OCI-M2 (cell line): Measurements from ENCODE around the gene CX3CL1.

Experiments
- DNase-seq: peaks from one replicate; lab custom pipeline; 2025; ENCODE audit not compliant: unreplicated experiment; lab: John Stamatoyannopoulos, UW

Gene CX3CL1

DNA sequence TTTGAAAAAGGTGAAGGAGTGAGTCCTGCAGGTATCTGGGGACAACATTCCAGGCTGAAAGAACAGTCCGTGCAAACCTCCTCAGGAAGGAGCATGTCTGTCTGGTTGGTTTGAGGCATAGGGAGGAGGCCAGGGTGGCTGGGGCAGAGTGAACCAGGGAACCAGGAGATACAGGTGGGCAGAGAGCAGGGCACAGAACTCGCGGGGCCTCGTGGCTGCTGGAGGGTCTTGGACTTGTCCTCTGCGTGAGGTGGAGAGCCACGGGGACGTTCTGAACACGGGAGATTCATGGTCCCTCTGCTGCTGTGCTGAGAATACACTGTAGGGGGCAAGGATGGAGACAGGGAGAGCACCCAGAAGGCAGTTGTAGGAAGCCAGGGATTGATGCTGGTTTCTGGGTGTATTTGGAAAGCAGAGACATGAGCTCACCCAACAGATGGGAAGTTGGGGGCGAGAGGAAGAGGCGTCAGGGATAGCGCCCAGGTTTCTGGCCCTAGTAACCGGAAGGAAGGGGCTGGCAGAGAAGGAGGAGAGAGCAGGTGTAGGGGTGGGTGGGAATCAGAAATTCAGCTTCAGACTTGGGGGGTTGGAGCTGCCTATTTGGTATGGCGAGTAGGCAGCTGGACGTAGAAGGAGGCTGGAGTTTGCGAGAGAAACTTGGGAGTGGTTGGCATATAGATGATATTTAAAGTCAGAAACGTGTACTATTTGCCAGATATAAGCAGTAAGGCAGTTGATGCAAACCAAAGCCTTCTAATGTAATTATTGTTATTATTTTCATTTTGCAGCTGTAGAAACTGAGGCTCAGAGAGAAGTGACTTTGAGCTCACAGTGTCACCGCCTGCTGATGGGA, 31.9 kb downstream of the CX3CL1 start, which contains the start of gene CCL17:
TSS of gene CCL17 (plus strand) at position 803 of the 853 bp plus-strand sequence. CDS start 9,166 bp downstream, outside the sequence.
- no peak for DNase-seq

DNA sequence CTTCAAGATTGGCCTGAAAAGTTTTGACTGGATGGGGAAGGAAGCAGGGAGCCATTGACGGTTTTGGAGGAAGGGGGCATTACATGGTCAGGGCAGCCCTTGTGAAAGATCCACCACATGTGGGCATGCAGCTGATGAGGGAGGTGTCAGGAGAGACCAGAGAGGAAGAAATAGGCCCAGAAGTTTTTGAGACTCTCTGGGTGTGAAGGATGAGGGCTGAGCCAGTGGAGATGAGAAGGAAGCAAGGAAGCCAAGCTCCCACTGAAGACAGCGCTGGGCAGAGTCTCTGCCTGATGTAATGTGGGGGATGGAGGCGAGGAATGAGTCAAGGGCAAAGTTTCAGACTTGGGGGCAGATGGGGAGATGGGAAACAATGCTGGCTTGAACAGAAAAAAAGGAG, 32.8 kb downstream of the CX3CL1 start:
- DNase-seq: no peak

DNA sequence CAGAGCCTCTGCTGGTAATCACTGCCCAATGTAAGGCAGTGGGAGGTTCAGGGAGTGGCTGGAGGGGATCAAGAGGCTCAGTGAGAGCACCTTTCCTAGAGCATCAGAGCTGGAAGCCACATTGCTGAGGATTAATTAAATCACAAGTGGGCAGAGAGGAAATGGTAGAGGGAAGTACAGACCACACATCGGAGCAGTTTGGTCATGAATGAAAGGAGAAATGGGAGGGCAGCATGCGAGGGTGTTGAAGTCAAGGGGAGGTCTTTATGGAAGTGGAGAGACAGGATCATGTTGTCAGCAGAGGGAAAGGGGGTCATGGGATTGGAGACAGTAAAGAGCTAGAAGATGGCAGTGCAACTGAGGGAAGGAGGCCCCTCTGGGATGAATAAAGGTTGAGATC, 34.6 kb downstream of the CX3CL1 start:
- no peak for DNase-seq

DNA sequence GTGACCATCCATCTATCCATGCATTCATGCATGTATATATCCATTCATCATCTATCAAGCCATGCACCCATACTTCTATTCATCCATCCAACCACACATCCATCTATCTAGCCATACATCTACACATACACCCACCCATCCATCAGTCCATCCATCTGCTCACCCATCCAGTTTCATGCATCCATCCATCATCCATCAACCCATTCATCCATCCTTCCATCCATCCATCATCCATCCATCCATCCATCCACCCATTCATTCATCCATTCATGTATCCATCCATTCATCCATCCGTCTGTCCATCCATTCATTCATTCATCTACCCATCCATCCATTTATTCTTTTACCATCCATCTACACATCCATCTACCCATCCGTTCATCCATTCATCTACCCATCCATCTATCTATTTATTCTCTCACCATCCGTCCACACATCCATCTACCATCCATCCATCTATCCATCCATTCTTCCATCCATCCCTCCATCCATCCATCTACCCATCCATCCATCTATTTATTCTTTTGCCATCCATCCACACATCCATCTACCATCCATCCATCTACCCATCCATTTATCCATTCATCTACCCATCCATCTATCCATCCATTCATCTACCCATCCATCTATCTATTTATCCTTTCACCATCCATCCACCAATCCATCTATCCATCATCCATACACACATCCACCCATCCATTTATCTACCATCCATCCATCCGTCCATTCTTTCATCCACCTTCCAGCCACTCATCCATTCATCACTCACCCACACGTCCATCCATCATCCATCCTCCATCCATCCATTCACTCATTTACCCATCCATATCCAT, 35.4 kb downstream of the CX3CL1 start:
- no peak for DNase-seq

DNA sequence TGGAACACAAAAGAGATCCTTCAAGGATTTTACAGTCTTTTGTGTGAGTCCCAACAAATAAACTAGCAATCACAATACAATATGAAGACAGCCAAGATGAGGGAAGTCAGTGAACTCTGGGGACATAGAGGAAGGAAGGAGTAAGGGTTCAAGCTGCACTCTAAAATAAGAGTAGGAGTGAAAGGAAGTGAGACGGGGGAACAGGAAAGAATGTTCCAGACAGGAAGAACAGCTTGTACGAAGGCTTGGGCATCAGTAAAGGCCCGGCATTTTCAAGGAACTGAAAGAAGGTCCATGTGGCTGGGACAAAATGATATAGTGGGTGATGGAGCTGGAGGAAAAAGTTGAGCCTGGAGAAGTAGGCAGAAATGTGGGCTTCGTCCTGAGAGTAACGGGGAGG, 36.8 kb downstream of the CX3CL1 start:
- no peak for DNase-seq

DNA sequence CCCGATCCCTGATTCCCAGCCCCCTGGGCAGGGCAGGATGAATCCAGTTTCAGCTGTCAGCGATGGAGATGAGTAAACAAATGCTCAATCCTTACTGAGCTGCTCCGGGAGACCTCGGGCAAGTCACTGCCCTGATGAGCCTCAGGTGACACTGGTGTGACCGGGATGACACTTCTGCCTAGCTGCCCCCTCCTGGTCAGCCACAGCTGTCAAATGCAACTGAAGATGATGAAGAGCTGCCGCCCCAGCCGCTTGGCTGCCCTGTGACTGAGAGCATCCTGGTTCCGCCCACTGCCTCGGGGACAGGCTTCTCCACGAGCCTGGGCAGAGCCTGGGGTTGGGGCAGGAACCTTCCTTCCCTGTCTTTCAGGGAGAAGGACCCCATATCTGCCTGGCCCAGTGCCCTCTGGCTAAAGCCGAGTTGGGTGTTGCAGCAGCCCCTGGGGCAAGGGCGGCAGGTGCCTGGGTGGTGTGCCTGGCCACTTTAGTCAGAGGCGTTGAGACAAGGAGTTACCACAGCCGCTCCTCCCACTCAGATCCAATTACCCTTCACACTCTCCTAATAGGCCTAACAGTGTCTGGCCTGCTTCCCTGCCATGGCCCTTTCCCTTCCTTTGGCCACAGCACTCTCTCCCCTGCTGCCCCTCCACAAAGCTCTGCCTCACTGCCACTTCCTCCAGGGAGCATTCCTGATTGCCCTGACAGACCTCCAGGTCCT, 37.7 kb downstream of the CX3CL1 start:
- DNase-seq: no peak

DNA sequence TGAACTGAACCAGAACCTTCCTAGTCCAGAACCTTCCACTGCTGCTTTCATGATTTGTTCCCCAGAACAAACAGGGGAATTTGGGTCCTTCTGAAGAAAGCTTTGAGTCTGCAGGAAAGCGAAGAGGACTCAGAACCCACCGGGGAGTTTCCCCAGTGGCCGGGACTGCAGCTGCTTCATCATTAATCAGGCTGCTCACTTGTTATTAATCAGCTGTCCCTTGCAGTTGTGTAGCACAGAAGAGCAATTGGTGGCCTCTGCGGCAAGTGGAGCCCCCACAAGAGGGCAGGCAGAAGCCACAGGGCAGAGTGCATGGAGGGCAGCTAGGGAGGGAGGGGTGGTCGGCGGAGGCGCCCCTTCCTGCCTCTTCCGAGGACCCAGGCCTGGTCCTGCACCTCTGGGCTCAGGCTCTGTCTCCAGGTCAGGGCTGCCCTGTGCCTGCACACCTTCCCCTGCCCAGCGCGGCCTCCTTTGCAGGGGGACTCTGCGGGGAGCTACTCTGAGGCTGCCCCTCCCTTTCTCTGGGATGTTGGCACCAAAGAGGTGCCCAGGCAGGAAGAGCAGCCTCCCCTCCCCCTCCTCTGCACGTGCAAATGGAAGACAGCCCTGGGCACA, 39.2 kb downstream of the CX3CL1 start:
- DNase-seq: no peak

DNA sequence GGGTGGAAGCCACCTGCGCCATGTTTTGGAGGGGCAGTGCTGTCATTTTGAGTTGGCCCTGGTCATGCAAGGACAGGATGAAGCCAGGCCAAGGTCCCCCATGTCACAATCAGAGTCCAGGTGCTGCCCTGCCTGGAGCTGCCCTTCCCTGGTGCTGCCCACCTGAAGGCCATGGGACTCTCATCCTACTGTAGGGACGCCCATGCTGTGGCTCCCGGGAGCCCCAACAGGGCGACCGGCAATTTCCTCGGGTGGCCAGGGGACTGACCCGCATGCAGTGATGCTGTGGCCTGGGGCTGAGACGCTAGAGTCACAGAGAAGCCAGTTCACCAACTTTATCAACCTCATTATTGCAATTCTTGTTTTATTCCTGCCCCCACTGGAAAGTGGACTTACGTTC, 40.3 kb downstream of the CX3CL1 start:
- DNase-seq: no peak

DNA sequence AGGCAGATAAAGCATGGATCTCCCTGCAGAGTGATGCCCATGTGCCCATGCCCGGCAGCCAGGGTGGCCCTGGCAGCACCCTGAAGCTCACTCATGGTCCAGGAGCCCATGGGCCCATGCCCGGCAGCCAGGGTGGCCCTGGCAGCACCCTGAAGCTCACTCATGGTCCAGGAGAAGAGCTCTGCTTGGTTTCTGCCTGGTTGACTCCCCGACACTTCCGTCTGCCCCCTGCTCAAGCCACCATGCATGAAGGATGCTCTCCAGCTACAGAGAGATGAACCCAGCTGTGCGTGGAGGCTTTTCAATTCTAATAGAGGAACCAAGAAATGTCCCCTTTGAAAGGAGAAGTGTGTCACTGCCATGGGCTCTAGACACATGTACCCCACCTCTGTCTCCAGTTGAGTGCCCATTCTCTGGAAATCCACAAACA, 41.0 kb downstream of the CX3CL1 start:
- no peak for DNase-seq

DNA sequence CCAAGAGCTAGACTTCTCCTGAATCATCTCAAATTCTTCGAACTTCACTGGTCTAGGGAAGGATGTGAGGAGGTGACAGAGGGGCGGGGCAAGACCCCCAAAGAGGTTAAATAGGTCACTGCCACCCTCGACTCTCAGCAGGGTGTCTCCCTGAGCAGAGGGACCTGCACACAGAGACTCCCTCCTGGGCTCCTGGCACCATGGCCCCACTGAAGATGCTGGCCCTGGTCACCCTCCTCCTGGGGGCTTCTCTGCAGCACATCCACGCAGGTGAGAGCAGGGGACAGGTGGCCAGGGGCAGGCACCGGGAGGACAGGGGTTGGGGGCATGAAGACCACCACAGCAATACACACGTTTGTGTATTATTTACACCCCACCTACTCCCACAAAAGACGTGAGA, 41.4 kb downstream of the CX3CL1 start:
- DNase-seq: no peak

DNA sequence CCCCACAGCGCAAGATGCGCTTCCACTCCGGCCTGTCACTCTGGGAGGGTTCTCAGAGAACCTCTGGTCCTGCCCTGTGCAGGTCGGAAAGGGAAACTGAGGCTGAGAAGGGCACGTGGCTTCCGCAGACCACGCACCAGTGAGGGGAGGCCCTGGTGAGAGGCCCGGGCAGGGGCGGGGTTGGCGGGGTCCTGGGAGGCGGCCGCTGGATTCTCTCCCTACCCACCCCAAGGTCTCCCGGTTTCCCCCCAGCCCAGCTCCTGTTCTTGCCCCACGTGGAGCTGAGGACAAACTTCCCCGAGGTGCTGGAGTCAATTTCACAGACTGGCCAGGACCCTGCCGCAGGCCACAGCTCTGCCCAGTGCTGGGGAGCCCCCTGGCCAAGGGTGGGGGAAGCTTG, 43.8 kb downstream of the CX3CL1 start:
- no peak for DNase-seq

DNA sequence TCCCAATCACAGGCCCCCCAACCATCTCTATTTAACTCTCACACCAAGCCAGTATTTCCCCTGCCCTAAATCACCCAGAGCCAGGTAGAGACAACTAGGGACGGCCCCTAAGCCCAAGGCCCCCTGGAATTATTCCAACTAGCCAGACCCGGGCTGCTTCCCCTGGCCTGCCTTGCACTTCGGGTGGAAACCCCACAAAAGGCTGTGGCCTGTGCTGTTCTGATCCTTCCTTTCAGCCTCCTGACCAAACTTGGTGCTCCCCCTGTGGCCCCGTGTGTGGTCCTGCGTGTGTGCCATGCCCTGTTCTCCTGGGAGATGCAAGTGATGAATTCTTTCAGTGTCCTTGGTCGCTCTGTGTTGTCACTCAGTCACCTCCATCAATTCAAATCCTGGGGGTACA, 47.2 kb downstream of the CX3CL1 start:
- no peak for DNase-seq

DNA sequence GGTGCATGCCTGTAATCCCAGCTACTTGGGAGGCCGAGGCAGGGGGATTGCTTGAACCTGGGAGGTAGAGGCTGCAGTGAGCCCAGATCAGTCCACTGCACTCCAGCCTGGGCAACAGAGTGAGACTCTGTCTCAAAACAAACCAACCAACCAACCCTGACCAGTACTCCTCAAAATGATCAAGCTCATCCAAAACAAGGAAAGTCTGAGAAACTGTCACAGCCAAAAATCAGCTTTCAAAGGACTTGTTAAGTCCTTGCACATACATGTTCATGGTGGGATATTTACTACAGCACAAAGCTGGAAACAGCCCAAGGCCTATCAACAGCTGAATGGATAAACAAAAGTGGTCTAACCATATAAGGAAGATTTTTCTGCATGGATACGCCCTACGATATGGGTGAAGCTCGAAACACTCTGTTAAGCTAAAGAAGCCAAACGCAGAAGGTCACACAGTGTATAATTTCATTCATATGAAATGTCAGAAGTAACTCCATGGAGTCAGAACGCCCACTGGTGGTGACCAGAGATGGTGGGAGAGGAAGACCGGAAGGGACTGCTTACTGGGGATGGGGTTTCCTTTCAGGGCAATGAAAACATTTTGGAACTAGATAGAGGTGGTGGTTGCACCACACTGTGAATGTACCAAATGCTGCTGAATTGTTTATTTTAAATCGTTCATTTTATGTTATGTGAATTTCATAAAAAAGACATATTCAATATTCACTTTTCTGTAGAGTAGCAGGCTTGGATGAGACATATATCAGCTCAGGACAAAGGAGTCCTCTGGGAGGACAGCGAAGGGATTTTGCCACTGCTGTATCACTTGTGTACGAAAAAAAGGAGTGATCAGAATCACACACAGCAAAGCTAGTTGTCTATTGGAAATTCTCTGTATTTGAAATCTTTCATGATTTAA, 50.0 kb downstream of the CX3CL1 start:
- DNase-seq: peak; percentile 41

DNA sequence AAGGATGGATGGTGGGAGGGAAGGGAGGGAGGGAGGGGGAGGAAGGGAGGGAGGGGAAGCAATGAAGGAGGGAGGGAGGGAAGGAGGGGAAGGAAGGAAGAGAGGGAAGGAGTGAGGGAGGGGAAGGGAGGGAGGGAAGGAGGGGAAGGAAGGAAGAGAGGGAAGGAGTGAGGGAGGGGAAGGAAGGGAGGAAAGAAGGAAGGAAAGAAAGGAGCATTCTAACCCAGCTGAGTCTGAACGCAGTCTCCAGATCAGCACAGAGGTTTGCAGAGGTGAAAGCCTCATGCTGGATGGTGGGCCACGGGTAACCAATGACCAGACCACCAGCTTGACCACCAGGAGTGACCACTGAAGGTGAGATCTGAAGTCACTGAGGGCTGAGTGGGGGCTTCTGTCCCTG, 50.9 kb downstream of the CX3CL1 start:
- no peak for DNase-seq

DNA sequence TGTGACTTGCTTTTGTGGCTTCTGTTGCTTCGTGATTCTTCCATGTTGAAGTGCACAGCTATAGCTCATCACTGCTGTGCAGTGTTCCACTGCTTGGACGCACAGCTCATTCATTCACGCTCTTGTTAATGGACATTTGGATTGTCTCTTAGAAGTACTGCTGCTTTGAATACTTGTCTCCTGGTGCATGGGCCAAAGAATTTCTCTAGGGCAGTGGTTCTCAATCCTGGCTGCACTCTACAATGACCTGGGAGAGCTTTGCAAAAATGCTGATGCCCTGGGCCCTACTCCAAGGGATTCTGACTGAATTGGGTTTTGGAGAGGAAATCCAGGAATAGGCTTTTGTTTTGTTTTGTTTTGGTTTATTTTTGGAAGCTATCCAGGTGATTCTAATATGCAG, 52.3 kb downstream of the CX3CL1 start:
- no peak for DNase-seq

DNA sequence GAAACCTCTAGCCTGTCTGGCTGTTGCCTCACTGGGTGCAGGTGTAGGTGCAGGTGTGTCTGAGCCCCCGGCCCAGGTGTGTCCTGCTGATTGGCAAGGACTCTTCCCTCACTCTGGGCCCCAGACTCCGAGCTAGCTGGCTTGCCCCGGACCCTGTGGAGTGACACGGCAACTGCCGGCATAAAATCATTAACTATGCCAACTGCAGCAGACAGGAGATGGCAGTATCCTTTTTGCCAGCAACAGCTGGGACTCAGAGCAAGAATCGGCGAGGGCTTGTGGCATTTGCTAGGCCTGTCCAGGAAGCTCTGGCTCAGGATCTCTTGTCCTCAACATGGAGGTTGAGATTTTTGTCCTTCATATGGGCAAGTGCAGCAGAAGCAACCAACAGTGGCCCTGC, 54.1 kb downstream of the CX3CL1 start:
- DNase-seq: no peak

DNA sequence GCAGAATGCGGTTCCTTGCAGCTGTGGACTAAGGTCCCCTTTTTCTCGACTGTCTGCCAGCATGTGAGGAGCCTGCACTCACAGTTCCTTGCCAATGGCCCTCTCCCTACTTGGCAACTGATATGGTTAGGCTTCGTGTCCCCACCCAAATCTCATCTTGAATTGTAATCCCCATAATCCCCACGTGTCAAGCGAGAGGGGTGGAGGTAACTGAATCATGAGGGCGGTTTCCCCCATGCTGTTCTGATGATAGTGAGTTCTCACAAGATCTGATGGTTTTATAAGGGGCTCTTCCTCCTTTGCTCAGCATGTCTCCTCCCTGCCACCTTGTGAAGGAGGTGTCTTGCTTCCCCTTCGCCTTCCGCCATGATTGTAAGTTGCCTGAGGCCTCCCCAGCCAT, 55.0 kb downstream of the CX3CL1 start:
- no peak for DNase-seq

DNA sequence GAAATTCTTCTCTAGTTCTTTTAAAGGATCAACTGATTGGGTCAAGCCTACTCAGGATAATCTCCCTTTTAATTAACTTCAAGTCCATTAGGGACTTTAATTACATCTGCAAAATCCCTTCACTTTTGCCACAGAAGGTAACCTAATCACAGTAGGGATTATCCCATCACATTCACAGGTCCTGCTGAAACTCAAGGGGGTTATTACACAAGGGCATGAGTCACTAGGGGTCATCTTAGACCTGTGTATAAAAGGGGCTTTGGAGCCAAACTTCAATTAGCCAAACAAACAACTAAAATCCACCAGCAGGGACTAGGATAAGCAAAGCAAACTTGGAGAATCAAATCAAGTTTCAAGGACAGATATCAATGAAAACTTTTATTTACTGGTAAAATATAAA, 55.5 kb downstream of the CX3CL1 start:
- no peak for DNase-seq

DNA sequence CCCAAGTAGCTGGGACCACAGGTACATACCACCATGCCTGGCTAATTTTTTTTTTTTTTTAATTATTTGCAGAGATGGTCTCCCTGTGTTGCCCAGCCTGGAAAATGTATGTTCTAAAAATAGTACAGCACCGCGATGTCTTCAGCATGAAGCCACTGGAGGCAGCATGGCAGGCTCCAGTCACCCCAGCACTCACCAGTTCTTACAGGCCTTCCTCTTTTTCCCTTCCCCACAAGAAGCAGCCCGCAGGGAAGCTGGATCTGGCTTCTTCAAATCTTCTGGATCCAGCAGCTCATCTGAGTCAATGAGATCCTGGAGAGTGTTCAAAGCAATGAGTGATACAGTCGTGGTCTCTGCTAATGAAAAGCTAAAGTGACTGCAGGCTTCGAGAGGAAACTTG, 58.7 kb downstream of the CX3CL1 start:
- DNase-seq: no peak

DNA sequence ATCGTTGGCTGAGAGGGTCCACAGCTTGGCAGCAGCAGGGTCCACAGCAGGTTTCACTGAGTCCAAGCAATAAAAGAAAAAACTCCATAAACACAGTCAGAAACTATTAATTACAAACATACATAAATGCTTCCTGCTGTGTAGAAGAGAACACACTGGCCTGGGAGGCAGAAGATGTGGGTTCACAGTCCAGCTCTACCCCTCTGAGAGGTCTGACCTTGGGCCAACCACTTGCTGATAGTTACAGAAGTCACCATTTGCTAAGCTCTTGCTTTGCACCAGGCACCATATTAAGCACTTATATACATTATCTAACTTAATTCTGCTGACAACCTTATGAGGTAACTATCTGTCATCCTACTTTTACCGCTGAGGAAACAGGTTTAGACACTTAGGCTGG, 60.2 kb downstream of the CX3CL1 start:
- no peak for DNase-seq
